NCI-H345 (cell line): ENCODE results near the gene PLA2G4B.

Experiments
- DNase-seq: peaks from one replicate; lab custom pipeline; 2025; lab: John Stamatoyannopoulos, UW

The PLA2G4B gene

DNA sequence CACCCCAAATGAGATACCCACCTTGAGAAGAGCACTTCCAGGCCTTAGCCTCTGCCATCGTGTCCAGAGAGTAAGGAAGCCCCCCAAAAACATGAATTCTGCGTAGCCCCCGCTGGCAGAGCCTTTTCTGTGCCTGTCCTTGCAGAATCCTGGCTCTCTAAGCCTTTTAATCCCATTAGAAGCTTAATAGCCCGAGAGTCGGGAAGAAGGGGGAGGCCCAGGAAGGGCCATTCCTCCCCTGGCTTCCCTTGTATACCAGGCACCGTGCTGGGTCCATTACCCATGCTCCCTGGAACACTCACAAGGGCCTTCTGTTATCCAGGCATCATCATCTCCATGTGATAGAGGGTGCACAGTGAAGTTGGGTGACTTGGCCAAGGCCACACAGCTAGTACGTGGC is 48.1 kb downstream of the PLA2G4B start:
- no peak for DNase-seq

DNA sequence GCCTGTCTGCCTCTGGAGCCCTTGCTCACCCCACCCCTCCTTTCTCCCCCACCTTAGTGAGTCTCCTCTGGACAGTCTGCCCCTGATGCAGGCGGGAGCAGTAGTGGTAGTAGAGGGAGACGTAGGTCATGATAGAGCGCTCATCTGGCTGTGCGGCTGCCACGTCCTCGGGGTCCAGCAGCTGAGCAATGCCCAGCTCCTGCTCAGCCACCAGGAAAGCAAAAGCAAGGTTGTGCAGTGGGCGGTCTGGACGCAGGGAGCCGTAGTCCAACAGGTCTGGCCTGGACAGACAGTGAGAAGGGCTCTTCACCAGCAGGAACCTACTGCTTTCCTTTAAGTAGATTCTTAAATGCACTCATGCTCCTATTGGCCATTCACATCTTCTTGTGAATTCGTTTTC is 48.5 kb downstream of the PLA2G4B start:
- DNase-seq = no peak

DNA sequence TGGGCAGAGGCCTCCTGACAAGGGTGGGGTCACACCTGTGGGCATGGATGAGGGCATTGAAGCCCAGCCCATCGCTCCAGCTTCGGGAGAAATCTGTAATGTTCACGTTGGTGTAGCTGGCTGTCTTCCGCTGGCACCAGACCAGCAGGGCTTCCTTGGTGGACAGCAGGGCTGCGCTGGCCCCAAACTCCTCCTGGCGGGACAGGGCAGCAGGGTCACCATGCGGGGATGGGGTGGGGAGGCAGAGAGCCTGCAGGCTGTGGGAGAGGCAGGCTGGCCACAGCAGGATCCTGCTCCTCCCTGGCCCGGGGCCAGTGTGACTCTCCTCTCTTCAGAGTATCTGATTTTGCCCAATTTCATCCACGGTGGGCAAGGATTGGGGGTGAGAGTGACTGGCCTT is 49.2 kb downstream of the PLA2G4B start:
- DNase-seq = no peak

DNA sequence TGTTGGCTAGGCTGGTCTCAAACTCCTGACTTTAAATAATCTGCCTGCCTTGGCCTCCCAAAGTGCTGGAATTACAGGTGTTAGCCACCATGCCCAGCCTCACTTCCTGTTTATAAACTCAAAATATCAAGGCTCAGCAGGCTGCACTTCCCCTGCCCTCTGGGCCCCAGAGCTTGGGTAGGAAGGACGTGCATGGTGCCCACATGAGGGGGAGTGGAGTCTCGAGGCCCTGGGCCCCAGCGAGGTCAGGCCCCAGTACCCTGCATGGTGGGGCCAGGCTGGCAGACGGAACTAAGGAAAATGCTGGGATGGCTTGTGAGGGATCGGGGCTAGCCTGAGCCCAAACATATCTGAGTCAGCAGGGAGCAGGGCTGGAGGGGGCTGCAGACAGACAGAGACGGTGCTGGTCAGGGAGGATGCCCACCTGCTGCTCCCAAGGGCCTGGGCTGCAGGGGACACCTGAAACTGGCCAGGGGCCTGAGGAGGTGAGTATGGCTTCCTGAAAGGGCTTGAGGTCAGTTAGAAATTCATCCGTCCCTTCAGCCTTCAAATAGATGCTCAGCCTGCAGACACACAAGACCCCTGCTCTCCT is 50.1 kb downstream of the PLA2G4B start:
- DNase-seq = no peak

DNA sequence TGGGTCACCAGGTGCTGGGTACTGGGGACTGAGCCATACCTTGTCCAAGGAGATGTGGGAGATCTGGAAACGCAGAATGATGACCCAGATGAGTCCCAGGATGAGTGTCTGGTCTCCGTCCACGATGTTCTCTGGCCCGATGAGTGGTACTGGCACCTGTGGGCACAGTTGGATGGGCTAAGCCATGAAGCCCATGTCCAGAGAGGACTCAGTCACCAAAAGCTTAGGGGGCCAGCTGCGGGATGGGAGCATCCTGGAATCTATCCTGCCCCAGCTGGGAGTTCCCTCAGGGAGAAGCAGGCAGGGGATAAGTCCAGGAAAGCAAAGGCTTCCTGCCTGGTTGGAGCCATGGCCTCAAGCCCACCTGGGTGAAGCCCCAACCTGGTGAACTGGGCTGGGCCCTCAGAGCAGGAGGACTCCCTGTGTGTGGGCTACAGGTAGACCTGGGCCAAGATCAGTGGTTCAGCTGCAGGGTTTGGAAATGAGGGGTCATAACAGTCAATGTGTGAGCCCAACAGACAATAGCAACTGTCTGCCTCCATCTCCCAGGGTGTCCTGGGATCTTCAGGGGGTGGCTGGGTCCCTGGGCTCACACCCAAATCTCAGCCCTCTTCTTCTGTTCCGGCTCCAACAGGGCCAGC is 51.5 kb downstream of the PLA2G4B start:
- DNase-seq = no peak

DNA sequence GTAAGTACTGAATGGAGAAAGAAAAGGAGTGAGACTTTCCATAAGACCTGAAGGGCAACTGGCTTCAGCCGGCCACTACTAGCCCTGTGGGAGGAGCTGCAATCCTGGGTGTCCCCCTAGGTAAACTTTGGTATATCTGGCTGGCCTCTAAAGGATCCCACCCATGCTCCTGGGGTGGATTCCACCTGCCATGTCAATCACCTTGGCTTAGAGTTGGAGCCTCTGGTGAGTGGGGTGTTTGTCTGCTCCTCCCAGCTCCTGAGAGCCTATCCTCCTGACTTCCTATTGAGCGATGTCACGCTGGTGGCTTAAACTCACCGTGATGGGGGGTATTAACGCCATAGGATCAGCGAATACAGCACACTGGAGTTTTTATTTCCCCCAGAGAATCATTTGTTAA is 52.6 kb downstream of the PLA2G4B start:
- DNase-seq = peak; percentile 59

DNA sequence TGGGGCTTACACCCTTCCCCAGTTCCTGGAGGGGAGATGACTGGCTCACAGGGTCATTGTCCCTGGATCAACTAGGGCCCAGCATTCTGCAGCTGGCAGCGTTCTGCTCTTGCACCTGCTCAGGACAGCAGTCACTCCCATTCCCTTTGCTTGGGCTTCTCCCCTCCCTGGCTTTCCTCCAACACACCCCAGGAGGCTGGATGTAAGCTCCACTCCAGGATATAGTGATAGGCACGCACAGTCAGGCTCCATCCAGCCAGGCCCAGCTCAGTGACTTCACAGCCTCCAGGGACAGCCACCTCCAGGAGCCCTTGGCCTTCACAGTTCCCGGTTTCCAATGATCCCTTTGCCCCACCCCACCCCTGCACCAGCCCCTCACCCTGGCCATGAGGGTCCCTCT is 53.3 kb downstream of the PLA2G4B start:
- peak; percentile 95 for DNase-seq

DNA sequence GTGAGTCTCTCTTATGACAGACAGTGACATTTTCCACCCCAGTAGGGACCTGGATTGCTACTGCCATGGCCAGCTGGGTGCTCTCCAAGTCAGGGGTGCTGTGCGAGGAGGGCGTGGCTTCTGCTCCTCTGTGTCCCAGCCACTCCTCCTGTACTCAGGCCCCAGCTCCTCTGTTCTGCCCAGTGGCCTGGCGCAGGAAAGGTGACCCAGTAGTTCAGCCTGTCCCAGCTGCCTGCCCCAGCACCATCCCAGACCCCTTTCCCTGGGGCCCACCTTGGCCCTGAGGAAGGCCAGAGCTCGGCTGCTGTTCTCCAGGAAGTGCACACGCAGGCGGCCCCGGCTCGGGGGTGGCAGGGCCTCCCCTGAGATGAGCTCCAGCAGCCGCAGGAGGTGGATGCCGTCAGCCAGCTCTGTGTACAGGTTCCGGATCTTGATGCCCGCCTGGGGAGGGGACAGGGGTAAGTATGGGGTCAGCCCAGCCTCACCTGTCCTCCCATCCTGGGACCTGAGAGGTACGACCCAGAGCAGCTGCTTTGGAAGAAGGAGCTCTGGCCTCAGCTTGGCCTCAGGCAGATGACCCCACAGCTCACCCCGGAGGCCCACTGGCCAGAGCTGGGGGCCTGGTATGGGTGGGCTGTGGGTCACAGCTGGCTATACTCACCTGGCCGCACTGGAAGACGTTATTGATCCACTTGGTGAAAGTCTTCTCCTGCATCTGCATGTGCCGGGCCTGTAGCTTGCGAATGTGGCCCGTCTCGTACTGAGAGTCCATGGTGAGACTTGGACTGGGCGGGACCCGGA is 54.2 kb downstream of the PLA2G4B start:
- DNase-seq = peak; percentile 32

DNA sequence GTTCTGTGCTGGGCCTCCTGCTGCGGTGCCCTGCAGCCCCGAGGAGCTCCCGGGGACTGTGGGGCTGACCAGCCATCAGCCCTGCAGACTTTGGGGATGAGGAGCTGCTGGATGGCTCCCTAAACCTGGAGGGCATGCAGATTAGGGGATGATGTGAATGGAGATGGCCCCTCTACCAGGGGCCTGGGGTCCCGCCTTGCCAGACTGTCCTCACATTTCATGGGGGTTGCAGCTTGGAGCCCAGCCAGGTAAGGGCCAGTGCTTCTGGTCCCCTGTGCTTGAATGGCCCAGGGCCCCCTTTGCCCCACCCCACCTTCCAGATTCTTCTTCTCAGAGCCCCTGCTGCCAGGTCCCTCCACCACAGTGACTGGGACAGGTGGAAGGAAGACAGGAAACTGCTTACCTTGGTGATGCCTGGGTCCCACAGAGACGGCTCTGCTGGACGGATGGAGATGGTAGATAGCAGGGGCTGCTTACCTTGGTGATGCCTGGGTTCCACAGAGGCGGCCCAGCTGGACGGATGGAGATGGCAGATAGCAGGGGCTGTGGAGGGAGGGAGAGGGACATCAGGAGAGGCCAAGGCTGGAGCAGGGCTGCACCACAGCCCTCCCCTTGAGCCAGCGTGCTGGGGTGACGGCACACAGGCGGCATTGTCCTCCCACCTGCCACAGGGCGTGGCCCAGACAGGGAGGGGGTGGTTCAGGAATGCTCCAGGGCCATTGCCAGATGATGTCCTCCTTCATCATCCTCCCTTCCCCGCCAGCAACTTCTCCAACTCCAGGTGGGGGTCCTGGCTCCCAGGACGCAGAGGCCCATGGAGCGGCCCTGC is 55.0 kb downstream of the PLA2G4B start, which contains the start of gene SPTBN5:
TSS of gene SPTBN5 (minus strand) at position 632 of the 829 bp plus-strand sequence. CDS start at position 76, 556 bp downstream.
- DNase-seq = no peak

DNA sequence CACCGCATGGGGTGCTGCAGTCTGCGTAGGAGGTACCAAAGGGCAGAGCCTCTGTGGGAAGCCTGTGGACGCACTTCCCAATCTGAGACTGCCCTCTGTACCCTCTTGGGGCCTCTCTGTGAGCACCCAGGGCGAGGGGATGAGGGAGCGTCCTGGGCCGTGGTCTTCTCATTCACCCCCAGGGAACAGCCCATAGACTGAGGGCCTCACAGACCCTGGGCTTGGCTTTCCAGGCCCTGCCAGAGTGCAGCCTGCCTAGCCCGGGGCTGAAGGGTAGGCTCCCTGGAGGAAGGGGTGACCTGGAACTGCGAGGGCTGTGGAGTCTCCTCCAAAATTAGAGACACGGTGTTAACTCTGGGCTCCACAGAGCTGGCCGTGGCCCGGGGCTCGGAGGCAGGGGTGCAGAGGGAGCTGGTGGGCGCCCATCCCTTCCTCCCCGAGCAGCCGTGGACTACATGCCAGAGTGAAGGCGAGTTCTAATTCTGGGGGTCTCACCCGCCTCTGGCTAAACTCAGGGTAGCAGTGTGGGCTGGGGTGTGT is 55.7 kb downstream of the PLA2G4B start:
- DNase-seq = no peak

DNA sequence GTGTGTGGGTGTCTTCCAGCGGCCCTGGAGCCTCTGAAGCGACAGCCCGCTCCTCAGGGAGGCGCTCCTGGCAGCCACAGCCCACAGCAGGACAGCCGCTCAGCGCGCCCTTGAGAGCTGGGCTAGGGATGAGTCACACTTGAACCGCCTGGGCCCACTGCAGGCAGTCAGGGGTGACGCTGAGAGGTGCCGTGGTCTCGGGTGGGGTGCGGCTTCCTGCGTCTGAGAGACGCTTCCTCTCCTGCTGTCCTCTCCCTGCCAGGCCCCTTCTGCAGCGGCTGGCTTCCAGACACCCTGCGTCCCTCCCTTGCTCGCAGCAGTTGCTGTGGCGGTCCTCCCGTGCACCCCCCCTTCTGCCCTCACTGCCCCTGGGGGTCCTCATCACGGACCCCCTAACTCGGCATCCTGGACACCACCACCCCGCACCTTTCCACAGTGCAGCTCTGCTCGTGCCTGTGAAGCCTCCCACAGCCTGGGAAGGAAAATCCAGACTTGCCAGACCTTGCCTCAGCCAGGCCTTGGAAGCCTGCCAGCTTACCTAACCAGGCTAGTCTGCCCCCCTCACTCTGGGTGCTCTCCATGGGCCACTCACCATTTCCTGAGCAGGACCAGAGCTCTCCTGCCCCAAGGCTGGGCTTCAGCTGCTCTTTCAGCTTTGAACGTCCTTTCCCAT is 56.3 kb downstream of the PLA2G4B start:
- DNase-seq = peak; percentile 80

DNA sequence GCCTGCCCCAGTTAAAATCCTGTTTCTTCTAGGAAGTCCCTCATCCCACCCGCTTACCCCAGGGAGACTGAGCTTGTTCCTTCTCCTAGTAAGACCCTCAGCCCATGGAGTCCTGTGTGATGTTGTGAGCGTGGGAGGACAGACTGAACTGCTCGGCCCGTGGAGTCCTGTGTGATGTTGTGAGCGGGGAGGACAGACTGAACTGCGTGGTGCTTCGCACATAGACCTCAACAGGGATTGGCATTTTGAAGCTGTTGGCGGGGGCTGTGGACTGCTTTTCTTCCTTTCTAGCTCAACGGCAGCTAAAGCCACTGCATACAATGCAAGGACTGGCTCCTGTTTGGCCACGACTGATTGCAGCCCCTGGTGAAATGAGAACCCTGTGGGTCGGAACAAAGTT is 56.8 kb downstream of the PLA2G4B start:
- no peak for DNase-seq

DNA sequence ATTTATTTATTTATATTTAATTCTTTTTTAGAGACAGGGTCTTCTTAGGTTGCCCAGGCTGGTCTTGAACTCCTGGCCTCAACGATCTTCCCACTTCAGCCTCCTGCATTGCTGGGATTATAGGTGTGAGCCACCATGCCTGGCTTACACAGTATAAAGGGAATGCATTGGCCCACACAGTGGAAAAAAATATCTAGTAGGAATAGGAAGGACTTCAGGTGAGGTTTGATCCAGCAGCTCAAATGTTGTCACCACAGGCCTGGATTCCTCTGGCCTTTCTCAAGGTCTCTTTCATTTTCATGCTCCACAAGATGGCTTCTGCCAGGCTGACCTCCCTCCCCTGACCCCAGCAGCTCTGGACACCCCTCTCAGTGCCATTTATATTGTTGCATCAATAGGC is 57.3 kb downstream of the PLA2G4B start:
- no peak for DNase-seq

DNA sequence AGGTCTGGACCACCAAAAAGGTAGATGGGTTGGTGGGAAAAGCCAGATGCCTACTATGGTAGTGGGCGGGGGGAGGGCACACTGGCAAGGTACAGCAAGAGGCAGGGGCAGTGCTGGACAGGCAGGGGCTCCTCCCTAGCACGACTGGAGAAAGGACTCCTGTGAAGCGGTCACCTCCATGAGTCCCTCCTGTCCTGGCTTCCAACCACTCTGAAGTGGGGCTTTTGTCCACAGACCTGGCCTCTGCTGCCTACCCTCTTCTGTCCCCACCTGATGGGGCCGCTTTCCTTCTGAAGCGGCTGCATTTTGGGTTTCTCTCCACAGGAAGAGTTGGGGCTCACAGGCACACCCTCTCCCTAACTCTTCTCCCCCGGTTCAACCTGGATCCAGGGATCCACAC is 57.9 kb downstream of the PLA2G4B start:
- no peak for DNase-seq

DNA sequence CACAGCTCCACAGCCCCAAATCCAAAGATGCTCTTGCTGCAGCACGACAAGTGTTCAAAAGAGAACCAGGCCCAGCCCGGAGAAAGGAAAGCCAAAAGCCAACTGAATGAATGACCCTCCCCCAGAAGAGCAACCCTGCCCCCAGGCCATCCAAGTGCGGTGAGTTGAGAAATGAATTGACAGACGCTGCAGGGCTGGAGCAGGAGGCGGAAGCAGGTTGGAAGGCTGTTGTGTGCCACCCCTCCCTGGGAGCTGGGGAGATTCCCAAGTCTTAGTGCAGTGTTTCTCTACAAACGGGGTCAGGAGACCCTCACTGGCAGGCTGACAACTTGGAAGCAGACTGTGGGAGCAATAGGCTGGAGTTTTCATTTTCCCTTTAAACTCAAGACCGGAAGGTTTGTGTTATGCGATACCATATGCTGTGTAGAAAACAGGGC is 58.7 kb downstream of the PLA2G4B start:
- no peak for DNase-seq
